Activated naive CD4-positive, alpha-beta T cell treated with anti-CD3 and anti-CD28 coated beads, Interleukin-2, amount 50 U/mL, for 24 hours (primary cell): ENCODE data around the gene PCP2.
A peak's percentile ranks its signal among the peaks of the same experiment; 100 is the strongest.

Experiments
- H3K27ac Mint-ChIP-seq: one replicate; pipeline ENCODE4 v1.8.0; 2021; ENCODE audit warnings: mild to moderate bottlenecking, mixed read lengths
- H3K27me3 Mint-ChIP-seq: one replicate; pipeline ENCODE4 v1.8.0; 2021; ENCODE audit warnings: mixed read lengths
- H3K36me3 Mint-ChIP-seq: one replicate; pipeline ENCODE4 v1.8.0; 2021; ENCODE audit warnings: mixed read lengths
- H3K4me1 Mint-ChIP-seq: one replicate; pipeline ENCODE4 v1.8.0; 2021; ENCODE audit warnings: mixed read lengths
- H3K4me3 Mint-ChIP-seq: one replicate; pipeline ENCODE4 v1.8.0; 2021; ENCODE audit warnings: mild to moderate bottlenecking, mixed read lengths
- H3K9me3 Mint-ChIP-seq: one replicate; pipeline ENCODE4 v1.8.0; 2021; ENCODE audit warnings: mixed read lengths

Gene PCP2

DNA sequence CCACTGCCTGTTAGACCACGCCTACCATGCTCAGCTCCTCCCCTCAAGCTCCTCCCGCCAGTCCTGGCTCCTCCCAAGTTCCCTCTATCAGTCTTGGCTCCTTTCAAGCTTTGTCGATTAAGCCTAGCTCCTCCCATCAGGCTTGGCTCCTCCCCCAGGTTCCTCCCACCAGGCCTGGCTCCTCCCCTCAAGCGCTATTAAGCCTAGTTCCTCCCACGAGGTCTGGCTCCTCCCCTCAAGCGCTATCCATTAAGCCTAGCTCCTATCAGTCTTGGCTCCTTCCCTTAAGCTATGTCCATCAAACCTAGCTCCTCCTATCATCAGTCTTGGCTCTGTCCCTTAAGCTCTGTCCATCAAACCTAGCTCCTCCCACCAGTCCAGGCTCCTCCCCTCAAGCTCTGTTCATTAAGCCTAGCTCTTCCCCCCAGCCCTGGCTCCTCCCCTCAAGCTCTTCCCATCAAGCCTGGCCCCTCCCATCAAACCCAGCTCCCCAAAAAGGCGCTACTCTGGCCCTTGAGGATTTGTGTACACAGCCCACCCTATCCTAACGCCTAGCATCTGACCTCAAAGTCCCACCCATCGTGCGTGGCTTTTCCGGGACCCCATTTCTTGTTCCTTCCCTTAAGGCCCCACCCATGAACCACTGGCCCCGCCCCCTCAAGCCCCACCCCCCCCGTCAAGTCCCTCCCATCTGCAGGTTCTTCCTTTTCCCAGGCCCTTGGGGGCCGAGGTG lies 27.9 kb downstream of the PCP2 start:
- H3K9me3 Mint-ChIP-seq, result no peaks in the 10 kb centered on the region
- no peaks in the 10 kb centered on the region for H3K4me1 Mint-ChIP-seq
- no peaks in the 10 kb centered on the region for H3K36me3 Mint-ChIP-seq
- no peak overlapping the region for H3K4me3 Mint-ChIP-seq
- peak overlapping the region; percentile 62 for H3K27ac Mint-ChIP-seq
- H3K27me3 Mint-ChIP-seq, result peaks cover 6% of the 10 kb centered on the region

GRCh38 chr19:7603919-7604318 lies 29.6 kb downstream of the PCP2 start:
- no peak overlapping the region for H3K27ac Mint-ChIP-seq
- no peak overlapping the region for H3K4me3 Mint-ChIP-seq
- H3K9me3 Mint-ChIP-seq, result no peaks in the 10 kb centered on the region
- H3K27me3 Mint-ChIP-seq, result peaks cover 6% of the 10 kb centered on the region
- H3K36me3 Mint-ChIP-seq, result no peaks in the 10 kb centered on the region
- no peaks in the 10 kb centered on the region for H3K4me1 Mint-ChIP-seq

DNA sequence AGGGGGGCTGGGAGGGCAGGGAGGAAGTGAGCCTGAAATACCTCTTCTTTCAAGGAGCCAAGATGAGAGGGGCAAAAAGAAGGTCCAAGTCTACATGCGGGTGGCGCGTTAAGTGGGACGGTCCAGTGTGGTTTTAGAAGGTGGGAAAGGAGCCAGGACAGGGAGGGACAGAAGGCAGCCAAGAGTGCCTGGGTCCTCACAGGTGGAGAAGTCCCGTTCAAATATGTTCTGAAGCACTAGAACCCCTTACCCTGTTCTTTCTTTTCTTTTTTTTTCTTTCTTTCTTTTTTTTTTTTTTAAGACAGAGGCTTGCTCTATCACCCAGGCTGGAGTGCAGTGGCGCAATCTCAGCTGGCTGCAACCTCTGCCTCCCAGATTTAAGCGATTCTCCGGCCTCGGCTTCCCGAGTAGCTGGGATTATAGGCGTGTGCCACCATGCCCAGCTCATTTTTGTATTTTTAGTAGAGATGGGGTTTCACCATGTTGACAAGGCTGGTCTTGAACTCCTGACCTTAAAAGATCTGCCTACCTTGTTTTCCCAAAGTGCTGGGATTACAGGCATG lies 30.5 kb downstream of the PCP2 start:
- peaks cover 11% of the 10 kb centered on the region for H3K27me3 Mint-ChIP-seq
- no peaks in the 10 kb centered on the region for H3K9me3 Mint-ChIP-seq
- no peaks in the 10 kb centered on the region for H3K36me3 Mint-ChIP-seq
- no peak overlapping the region for H3K4me3 Mint-ChIP-seq
- no peak overlapping the region for H3K27ac Mint-ChIP-seq
- H3K4me1 Mint-ChIP-seq, result no peaks in the 10 kb centered on the region

- Mint-ChIP-seq H3K4me3 (no peak overlapping the region), H3K36me3 (no peaks in the 10 kb centered on the region), H3K27ac (no peak overlapping the region), H3K4me1 (peaks cover under 1% of the 10 kb centered on the region), H3K27me3 (peaks cover 15% of the 10 kb centered on the region), H3K9me3 (no peaks in the 10 kb centered on the region)
Observed at GRCh38 chr19:7602240-7602934, 31.1 kb downstream of the PCP2 start.

GRCh38 chr19:7600721-7601120 lies 32.8 kb downstream of the PCP2 start:
- no peak overlapping the region for H3K4me3 Mint-ChIP-seq
- H3K36me3 Mint-ChIP-seq, result no peaks in the 10 kb centered on the region

DNA sequence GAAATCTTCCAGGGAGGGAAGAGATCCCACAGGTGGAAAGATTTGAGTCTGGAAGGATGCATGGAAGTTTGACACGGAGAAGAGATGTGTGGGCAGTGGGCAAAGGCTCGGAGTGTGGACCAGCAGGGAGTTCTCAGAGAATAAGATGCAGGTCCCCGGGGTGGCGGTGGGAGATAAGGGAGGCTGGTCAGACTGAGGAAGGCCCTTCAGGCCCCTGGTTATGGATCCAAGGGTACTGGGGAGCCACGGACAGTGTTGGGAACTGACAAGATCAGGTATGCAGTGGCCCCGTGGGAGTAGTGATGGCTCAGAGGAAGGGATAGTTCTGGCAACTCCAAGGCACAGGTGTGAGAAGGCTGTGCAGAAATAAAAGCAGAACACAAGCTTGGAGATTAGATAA lies 35.3 kb downstream of the PCP2 start:
- H3K9me3 Mint-ChIP-seq, result no peaks in the 10 kb centered on the region
- peaks cover 9% of the 10 kb centered on the region for H3K4me1 Mint-ChIP-seq
- H3K27me3 Mint-ChIP-seq, result peaks cover 20% of the 10 kb centered on the region
- no peak overlapping the region for H3K4me3 Mint-ChIP-seq
- H3K36me3 Mint-ChIP-seq, result no peaks in the 10 kb centered on the region
- H3K27ac Mint-ChIP-seq, result no peak overlapping the region

More at GRCh38 chr19:7600721-7601120, 32.8 kb downstream of the PCP2 start:
- H3K27me3 Mint-ChIP-seq, result peaks cover 19% of the 10 kb centered on the region
- peak overlapping the region; percentile 57 for H3K27ac Mint-ChIP-seq
- no peaks in the 10 kb centered on the region for H3K9me3 Mint-ChIP-seq
- peaks cover 4% of the 10 kb centered on the region for H3K4me1 Mint-ChIP-seq

DNA sequence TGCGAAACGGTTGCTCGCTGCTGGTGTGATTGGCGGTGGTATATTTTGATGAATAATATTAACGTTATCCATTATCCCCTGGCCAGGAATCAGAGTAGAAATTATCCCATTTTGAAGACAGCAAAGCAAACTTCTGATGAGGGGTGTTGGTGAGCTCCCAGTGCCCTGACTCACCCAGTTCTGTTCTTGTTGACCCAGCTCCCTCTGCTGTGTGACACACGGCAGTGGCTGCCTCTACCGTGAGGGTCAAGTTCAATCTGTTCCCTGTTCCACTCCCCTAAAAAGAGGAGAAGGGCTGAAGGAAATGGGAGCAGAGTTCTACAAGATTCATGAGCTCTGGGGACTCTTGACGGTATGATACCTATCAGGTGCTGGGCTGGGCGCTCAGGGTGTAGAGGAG lies 35.8 kb downstream of the PCP2 start:
- H3K9me3 Mint-ChIP-seq, result no peaks in the 10 kb centered on the region
- H3K27ac Mint-ChIP-seq, result peak overlapping the region; percentile 23
- peaks cover 9% of the 10 kb centered on the region for H3K4me1 Mint-ChIP-seq
- no peaks in the 10 kb centered on the region for H3K36me3 Mint-ChIP-seq
- H3K27me3 Mint-ChIP-seq, result peaks cover 20% of the 10 kb centered on the region
- H3K4me3 Mint-ChIP-seq, result no peak overlapping the region

DNA sequence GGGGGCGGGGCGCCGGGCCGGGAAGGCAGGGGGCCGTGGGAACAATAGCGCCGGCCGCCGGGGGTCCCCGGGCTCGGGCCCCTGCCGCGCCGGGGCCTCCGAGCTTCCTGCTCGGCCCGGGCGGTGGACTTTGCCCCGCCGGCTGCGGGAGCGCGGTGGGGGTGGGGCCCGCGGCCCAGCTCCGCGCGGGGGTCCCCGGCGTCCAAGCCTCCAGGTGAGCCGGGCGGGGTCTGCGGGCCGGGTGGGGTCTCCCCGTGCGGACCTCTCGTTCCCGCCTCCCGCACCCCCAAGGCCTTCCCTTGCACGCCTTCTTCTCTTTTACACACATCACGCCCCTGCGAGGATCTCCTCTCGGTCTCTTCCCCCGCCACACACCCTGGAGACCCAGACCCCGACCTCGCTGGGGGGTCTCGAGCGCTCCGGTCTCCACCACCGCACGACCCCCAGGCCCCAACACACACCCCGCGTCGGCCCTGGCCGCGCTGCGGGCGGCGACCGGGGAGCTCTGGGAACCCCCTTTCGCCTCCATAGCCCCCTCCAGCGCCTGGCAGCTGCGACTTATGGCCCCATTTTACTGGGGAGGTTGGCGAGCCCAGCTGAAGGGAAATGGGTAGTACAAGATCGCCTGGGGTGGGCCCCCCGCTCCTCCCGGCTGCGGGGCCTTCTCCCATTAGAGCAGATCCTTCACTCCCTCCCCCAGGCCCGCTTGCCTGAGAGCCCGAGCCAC lies 37.1 kb downstream of the PCP2 start:
- H3K27me3 Mint-ChIP-seq, result peaks cover 18% of the 10 kb centered on the region
- H3K4me1 Mint-ChIP-seq, result peaks cover 9% of the 10 kb centered on the region
- no peaks in the 10 kb centered on the region for H3K36me3 Mint-ChIP-seq
- no peak overlapping the region for H3K27ac Mint-ChIP-seq
- H3K9me3 Mint-ChIP-seq, result no peaks in the 10 kb centered on the region
- H3K4me3 Mint-ChIP-seq, result peak overlapping the region; percentile 59

DNA sequence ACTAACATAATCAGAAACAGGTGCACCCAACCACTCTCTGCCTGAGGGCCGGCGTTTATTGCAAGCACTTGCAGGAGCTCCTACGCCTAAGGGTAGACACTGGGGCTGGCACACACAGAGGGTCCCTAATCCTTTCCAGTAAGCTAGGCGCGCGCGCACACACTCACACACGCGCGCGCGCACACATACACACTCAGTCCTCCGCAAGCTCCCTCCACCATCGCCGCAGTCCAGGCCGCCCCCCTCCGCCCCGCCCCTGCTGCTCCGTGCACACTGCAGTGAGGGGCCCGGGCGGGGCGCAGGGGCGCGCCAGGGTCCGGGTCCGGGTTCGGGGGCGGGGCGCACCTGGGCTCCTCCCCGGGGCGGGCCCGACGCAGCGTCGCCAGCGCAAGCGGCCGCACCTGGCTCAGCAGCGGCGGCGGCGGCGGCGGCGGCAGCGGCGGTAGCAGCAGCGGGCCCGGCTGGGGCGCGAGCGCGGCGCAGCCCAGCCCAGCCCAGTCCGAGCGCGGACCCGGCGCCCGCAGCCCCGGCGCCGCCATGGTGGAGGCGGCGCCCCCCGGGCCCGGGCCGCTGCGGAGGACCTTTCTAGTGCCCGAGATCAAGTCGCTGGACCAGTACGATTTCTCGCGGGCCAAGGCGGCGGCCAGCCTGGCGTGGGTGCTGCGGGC lies 37.9 kb downstream of the PCP2 start, which contains the start of gene CAMSAP3:
Gene CAMSAP3, plus strand, starts transcription at position 398 of the 668 bp plus-strand sequence. Its CDS starts 140 bp downstream, at position 538.
- H3K27ac Mint-ChIP-seq, result peak within 1 kb of the TSS; percentile 38
- H3K27me3 Mint-ChIP-seq, result peaks cover 18% of the 10 kb centered on the region
- H3K36me3 Mint-ChIP-seq, result no peaks in the 10 kb centered on the region
- H3K4me1 Mint-ChIP-seq, result peaks cover 9% of the 10 kb centered on the region
- peak within 1 kb of the TSS; percentile 75 for H3K4me3 Mint-ChIP-seq
- no peaks in the 10 kb centered on the region for H3K9me3 Mint-ChIP-seq

DNA sequence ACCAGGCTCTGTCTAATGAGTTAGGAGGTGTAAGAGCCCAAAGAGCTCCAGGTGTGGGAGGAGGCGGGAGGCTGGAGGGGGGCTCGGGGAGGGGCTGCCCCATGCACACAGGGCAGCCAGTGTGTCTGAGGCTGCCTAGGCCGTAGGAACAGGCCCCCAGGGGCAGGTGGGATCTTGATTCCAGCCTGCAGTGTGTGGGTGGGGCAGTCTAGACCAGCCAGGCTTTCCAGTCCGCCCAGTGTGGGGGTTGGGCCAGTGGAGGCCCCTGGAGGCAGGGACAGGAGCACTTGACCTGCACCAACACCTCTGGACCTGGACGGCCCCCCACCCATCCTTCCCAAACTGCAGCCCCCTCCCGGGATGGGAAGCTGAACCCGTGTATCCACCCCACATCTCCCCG lies 43.3 kb downstream of the PCP2 start:
- peaks cover 3% of the 10 kb centered on the region for H3K4me1 Mint-ChIP-seq
- no peak overlapping the region for H3K27ac Mint-ChIP-seq
- H3K9me3 Mint-ChIP-seq, result no peaks in the 10 kb centered on the region
- H3K27me3 Mint-ChIP-seq, result peaks cover 6% of the 10 kb centered on the region
- H3K4me3 Mint-ChIP-seq, result no peak overlapping the region
- H3K36me3 Mint-ChIP-seq, result no peaks in the 10 kb centered on the region

DNA sequence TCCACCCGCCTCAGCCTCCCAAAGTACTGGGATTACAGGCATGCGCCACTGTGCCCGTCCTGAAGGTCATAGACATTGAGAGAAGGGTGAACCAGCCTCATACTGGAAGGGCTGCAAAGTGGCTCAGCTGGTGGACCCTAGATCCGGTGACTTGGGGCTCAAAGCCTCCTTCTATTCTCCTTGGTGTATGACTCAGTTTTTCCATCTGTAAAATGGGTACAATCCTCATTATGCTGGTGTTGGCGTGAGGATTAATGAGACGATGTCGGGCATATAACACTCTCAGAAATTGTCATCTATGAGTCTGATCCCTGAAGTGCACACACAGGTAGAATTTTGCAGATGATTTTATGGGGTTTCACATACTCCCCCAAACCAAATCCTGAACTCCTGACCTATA lies 43.7 kb downstream of the PCP2 start:
- Mint-ChIP-seq H3K9me3 (no peaks in the 10 kb centered on the region), H3K4me1 (no peaks in the 10 kb centered on the region), H3K27me3 (peaks cover 4% of the 10 kb centered on the region), H3K27ac (no peak overlapping the region), H3K36me3 (no peaks in the 10 kb centered on the region), H3K4me3 (no peak overlapping the region)

- no peaks in the 10 kb centered on the region for H3K4me1 Mint-ChIP-seq
- no peak overlapping the region for H3K4me3 Mint-ChIP-seq
- H3K36me3 Mint-ChIP-seq, result no peaks in the 10 kb centered on the region
- no peaks in the 10 kb centered on the region for H3K9me3 Mint-ChIP-seq
- peaks cover 1% of the 10 kb centered on the region for H3K27me3 Mint-ChIP-seq
- no peak overlapping the region for H3K27ac Mint-ChIP-seq
Observed at GRCh38 chr19:7582446-7582845, 51.1 kb downstream of the PCP2 start.
